HG03103 (cell line): ENCODE measurements around the gene ZC3H12D.
"Not testable (repeated sequence)": the region's sequence is repeated elsewhere in the genome, so short reads cannot be mapped to it uniquely, and the experiment has no call there.

Source experiments
- ATAC-seq: cut with Tn5 transposase; IDR thresholded peaks from one replicate; pipeline ENCODE4 v1.9.1; 2021; ENCODE audit warnings: low read depth; ENCODE audit not compliant: unreplicated experiment

ZC3H12D gene

GRCh38 chr6:149461670-149462069 lies 23.1 kb downstream of the ZC3H12D start:
- ATAC-seq: no peak

- ATAC-seq: not testable (repeated sequence)
Observed at GRCh38 chr6:149460249-149460648, 24.6 kb downstream of the ZC3H12D start.

DNA sequence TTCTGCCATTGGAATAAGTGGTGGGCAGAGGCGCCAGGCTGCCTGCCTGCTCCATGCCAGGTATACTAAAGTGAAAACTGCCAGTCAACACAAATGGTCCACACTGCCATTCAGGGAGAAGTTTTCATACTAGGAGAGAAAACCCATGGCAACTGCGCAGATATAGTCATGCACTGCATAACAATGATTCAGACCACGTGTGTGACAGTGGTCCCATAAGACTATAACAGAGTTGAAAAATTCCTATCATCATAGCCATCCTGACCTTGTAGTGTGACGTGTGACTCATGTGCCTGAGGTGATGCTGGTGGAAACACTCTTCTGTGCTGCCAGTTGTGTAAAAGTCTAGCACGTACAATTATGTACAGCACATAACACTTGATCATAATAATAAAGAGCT lies 25.1 kb downstream of the ZC3H12D start:
- no peak for ATAC-seq

DNA sequence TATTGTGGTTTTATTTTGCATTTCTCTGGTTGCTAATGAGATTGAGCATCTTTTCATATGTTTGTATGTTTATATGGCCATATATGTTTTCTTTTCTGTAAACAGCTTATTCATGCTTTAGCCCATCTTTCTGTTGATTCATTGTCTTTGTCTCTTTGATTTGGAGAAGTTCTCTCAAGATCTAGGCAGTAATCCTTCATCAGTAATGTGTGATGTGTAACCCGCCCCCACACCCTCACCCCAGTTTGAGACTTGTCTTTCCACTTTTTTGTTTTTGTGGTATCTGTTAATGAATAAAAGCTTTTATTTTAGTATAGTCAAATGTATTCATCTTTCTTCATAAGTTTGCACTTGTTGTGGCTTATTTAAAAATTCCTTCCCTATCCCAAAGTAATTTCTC lies 26.0 kb downstream of the ZC3H12D start:
- ATAC-seq: no peak

- no peak for ATAC-seq
Observed at GRCh38 chr6:149458196-149458595, 26.6 kb downstream of the ZC3H12D start.

- no peak for ATAC-seq
Observed at GRCh38 chr6:149457316-149457884, 27.4 kb downstream of the ZC3H12D start.

GRCh38 chr6:149456311-149457021 lies 28.3 kb downstream of the ZC3H12D start:
- ATAC-seq: no peak

DNA sequence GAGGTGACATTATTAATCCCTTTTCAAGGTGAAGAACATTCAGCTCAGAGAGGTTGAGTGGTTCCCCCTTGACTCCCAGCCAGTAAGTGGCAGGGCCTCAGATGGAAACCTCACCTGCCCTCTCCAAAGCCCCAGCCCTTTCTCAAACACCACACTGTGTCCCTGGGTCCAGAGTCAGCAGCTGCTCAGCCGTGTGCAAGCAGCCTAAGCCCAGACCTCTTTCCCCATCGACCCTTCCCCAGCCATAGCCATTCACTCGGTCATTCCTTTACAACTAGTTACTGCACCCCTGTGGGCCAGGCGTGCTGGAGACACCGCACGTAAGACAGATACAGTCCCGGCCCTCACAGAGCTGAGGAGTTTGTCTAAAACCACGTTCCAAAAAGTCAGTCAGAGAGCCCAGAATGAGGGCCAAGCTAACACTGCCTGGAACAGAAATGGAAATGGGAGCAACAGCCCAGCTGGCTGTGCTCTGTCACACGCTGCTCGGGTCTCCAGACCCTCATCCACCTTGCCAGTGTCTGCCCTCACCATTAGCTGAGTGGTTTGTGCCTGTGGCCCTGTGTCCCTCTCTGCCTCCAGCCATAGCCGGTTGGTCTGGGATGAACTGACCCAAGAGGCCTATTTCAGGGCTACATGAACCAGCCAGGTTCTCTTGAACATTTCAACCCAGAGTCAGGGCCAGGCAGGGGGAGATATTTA lies 29.6 kb downstream of the ZC3H12D start:
- ATAC-seq: no peak

DNA sequence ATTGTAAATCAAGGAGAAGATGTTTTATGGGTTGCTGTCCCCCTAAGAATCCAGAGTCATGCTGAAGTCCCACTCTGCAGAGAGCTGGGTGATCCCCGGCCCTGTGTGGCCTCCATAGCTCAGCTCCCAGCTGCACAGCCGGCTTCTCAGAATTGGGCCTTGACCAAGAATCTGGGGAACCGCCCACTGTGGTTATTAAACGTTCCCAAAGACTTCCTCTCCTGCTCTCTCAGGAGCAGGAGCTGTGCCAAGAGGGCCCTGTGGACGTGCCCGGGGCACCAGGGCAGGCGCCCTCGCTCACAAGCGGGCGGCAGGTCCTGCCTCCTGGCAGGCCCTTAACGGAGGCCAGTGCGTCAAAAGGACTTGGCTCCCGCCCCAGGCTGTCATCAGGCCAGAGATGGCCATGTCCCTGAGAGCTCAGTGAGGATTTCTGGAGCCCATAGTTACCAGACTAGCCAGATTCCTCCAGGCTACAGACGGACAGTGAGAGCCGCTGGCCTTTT lies 30.4 kb downstream of the ZC3H12D start:
- no peak for ATAC-seq

GRCh38 chr6:149453597-149454345 lies 31.0 kb downstream of the ZC3H12D start:
- ATAC-seq: no peak

DNA sequence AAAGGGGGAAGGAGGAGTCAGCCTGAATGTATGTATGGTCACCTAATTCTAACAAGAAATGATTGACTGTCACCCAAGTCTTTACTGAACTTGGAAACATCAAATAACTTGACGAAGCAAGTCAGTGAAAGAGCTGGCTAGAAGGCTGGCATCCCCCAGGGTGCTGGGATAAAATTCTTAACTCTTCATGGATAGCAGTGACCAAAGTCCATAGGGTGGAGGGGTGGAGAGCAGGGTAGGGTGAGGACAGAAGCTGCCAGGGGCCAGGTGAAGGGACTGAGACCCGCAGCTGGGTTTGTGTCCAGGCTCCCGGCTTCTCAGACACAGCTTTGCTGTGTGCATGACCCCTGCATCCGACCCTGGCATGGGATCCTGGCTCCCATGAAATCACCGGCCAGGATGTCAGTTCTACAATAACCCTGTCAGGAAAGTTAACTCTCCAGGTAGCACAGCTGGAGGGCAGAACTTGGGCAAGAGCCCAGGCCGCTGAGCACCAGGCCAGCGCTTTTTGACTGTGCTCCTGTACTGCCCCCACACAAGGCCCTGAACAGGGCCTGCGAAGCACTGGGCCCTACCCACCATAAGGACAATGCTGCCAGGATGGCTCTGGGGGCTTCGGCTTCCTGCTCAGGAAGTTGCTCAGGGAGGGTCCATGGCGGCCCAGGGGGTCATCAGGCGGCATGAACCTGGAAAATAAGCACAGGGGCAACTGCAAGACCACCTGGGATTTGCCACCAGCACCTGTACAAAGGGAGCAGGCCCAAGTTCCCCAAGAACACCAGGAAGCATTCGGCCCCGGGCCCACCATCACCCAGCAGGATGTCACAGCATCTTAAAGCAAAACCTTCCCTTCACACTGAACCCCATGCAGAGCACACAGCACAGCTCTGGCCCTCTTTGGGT lies 32.5 kb downstream of the ZC3H12D start:
- no peak for ATAC-seq

GRCh38 chr6:149451376-149452036 lies 33.3 kb downstream of the ZC3H12D start:
- no peak for ATAC-seq

- ATAC-seq: no peak
Observed at GRCh38 chr6:149450679-149451375, 34.0 kb downstream of the ZC3H12D start.

DNA sequence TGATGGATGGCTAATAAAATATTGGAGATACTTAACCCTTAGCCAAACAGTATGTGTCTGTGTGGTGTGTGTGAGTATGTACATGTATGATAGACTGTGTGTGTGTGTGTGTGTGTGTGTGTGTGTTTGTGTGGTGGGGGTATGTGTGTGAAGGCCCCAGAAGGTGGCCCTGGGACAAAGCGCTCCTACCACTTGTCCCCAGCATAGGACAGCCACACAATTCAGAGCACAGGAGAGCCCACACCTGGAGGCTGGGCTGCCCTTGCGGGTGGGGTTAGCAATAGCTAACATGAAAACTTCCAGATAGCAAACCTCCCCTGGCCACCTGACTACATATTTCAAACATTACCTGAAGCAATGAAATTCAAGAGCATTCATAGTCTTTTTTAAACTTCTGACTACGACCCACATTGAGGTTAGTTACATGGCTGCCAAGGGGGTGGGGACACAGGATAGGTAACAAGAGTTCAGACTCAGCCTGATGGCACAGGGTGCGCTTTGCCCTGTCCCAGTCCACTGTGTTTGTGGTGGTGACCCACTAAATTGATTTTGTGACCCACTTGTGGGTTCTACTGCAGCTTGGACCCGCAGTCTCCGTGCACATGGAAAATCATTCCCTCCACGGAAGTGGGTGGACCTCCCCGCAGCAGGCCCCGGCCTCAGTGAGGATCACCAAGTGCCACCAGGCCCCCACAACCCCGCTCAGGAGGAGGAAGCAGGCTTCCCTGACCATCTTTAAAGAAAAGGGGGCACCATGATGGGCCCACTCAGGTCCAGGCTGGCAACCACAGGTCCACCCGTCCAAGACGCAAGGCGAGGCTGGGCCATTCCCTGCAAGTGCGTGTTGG lies 34.8 kb downstream of the ZC3H12D start:
- no peak for ATAC-seq

DNA sequence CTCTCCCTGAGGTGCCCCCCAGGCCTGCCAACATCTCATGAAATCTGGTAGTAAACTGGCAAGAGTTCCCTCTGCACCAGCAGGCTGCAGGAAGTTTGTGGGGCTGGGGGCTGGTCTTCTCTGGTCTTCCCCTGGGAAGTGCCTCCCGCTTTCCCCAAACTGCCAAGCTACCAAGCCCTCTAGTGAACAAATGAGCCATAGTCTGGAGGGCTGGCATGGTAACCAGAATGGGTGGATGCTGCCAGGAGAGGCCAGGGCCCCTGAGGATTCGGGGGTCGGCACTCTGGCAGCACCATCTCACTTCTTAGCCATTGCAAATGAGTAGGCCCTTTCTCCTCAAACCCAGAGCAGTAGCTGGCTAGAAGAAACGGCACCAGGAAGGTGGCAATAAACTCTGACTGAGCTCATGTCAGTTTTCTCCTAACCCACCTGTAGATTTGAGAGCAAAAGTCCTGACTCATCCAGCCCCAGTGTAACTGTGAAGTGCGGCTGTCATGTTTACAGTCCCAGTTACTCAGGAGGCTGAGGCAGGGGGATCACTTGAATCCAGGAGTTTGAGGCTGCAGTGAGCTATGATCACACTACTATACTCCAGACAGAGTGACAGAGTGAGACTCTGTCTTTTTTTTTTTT lies 35.9 kb downstream of the ZC3H12D start:
- ATAC-seq: no peak

GRCh38 chr6:149446791-149447376 lies 37.9 kb downstream of the ZC3H12D start:
- ATAC-seq: no peak

DNA sequence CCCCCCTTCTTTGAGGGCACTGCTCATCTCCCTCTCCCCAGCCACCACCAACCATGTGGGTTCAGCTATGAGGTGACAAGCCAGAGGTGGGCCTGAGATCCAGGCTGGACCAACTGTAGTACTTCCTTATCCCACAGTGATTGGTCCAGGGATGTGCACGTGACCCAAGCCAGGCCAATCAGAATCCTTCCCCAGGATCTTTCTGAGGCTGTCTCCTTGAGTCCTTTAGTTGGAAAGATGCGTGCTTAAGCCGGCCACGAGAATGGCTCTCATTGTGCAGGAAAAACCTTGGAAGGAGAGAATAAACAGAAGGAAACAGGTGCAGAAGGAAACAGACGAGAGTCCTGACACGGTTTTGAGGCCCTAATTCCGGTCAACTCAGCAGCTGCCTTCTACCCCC lies 39.2 kb downstream of the ZC3H12D start:
- no peak for ATAC-seq
